Measurements from ENCODE around the gene TDRD10.

DNA sequence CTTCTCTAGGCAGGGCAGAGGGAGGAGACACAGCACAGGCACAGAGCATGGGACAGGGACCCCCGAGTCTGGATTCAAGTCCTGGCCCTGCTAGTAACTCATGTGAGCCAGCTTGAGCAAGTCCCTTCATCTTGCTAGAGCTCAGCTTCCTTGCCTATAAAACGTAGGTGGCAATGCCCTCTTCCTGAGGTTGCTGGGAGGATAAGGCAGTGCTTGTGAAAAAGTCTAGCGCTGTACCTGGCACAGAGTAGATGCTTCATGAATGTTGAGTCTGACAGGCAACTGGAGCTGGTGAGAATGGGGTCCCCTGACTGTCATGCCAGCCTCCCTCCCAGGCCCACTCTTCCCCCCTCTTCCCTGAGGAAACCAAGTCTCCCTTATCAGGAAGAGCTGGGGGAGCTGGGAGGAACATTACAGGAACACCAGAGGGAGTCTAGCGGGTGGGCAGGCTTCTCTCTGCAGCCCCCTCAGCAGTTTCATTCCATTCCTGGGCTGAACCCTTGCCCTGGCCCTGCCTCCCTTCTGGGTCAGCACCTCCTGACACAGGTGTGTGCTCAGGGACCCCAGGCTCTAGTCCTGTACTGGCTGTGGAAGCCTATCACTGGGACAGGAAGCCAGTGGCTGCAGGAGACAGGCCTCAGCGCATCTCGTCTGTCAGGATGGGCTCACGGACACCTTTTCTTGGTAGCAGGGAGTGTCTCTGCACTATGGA is 75.5 kb downstream of the TDRD10 start:
- no peak for TF ChIP-seq EZH2 (IDR thresholded peaks at IDR 0.05; ENCODE audit: borderline replicate concordance, low read depth, low read length, severe bottlenecking)
- TF ChIP-seq, protein P1, sequence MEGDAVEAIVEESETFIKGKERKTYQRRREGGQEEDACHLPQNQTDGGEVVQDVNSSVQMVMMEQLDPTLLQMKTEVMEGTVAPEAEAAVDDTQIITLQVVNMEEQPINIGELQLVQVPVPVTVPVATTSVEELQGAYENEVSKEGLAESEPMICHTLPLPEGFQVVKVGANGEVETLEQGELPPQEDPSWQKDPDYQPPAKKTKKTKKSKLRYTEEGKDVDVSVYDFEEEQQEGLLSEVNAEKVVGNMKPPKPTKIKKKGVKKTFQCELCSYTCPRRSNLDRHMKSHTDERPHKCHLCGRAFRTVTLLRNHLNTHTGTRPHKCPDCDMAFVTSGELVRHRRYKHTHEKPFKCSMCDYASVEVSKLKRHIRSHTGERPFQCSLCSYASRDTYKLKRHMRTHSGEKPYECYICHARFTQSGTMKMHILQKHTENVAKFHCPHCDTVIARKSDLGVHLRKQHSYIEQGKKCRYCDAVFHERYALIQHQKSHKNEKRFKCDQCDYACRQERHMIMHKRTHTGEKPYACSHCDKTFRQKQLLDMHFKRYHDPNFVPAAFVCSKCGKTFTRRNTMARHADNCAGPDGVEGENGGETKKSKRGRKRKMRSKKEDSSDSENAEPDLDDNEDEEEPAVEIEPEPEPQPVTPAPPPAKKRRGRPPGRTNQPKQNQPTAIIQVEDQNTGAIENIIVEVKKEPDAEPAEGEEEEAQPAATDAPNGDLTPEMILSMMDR (IDR thresholded peaks at IDR 0.05; ENCODE audit: borderline replicate concordance, extremely low read depth, low read length, poor library complexity, severe bottlenecking): no peak
